A549 (cell line): ENCODE data around the gene MAP1S. TPM values are rescaled to one million over a fixed set of nuclear protein-coding genes. Genes with fewer than 3 reads are reported as not detected.
A peak's percentile ranks its signal among the peaks of the same experiment; 100 is the strongest.

Experiments
- ATAC-seq, 2 experiments: fragments of 200-7000 bp in 1 of 2; fragments of >200 bp in 1 of 2; cut with Nextera tagmentation in 1 of 2; cut with Tn5 transposase in 1 of 2; 3 replicates each; pipeline versions ENCODE4 v1.8.0 to v1.9.1; 2018 to 2020; ENCODE audit warnings: mild to moderate bottlenecking in 1 of 2, moderate library complexity in 1 of 2
- CTCF ChIA-PET: fragments of 300-600 bp; sonication (Branson Sonifier 250); formaldehyde crosslinking; extraction: SDS; loops from one replicate; lab custom pipeline; 2021; ENCODE audit warnings: antibody characterized with exemption, inconsistent platforms; lab: Yijun Ruan, JAX
- POLR2A ChIA-PET: fragments of 350-600 bp; formaldehyde crosslinking; extraction: SDS; loops from one replicate; lab custom pipeline; 2021; ENCODE audit warnings: antibody characterized with exemption, inconsistent platforms; lab: Yijun Ruan, JAX
- DNase-seq, 2 experiments: peaks; one replicate each; pipeline versions ENCODE4 v3.0.0 to v3.0.0-alpha.2; 2011 to 2016; ENCODE audit warnings: low read depth in 1 of 2, low spot score in 1 of 2
- FAIRE-seq: peaks from 2 replicates; lab custom pipeline; 2011; peaks lifted over from hg19 to GRCh38; lab: Jason Lieb, UNC
- H3K27ac ChIP-seq, 2 experiments: fragments of >200 bp; sonication (Bioruptor Twin); formaldehyde crosslinking; 3 replicates each; pipeline ENCODE4 v1.5.1; 2016 to 2017
- H3K4me1 ChIP-seq: fragments of >200 bp; sonication (Bioruptor Twin); formaldehyde crosslinking; 3 replicates; pipeline ENCODE4 v1.6.1; 2016
- H3K4me2 ChIP-seq: fragments of >200 bp; sonication (Bioruptor Twin); formaldehyde crosslinking; 3 replicates; pipeline ENCODE4 v1.6.1; 2016
- H3K4me3 ChIP-seq: fragments of >200 bp; sonication (Bioruptor Twin); formaldehyde crosslinking; 3 replicates; pipeline ENCODE4 v1.5.1; 2016
- H3K9me3 ChIP-seq: fragments of >200 bp; sonication (Bioruptor Twin); formaldehyde crosslinking; 3 replicates; pipeline ENCODE4 v1.6.1; 2016
- BCL3 ChIP-seq: fragments of >200 bp; sonication (Bioruptor Twin); formaldehyde crosslinking; IDR thresholded peaks from 3 replicates; pipeline ENCODE4 v1.6.1; 2016
- CTCF ChIP-seq: fragments of >200 bp; sonication (Bioruptor Twin); formaldehyde crosslinking; IDR thresholded peaks from 3 replicates; pipeline ENCODE4 v1.5.1; 2016
- ELK1 ChIP-seq: fragments of 150-350 bp; IDR thresholded peaks from 2 replicates; pipeline ENCODE4 v1.6.1; 2014; ENCODE audit warnings: low read depth, mild to moderate bottlenecking, low read length
- FOSB ChIP-seq: fragments of 250-450 bp; sonication (Bioruptor Pico); IDR thresholded peaks from 2 replicates; pipeline ENCODE4 v1.5.0; 2020; ENCODE audit warnings: mild to moderate bottlenecking, moderate library complexity
- MAX ChIP-seq: IDR thresholded peaks from 2 replicates; pipeline ENCODE4 v1.6.1; 2012
- NPAS2 ChIP-seq: fragments of 250-450 bp; sonication (Bioruptor Pico); IDR thresholded peaks from 2 replicates; pipeline ENCODE4 v1.8.0; 2022; ENCODE audit warnings: mild to moderate bottlenecking, moderate library complexity, borderline replicate concordance
- PHF8 ChIP-seq: fragments of 200-600 bp; sonication (generic); IDR thresholded peaks from 2 replicates; pipeline ENCODE4 v1.6.1; 2016; ENCODE audit warnings: low read depth, mild to moderate bottlenecking, antibody characterized with exemption, moderate library complexity, borderline replicate concordance
- RAD21 ChIP-seq, 2 experiments: fragments of >200 bp in 1 of 2; sonication (Bioruptor Twin) in 1 of 2; formaldehyde crosslinking in 1 of 2; IDR thresholded peaks in 1 of 2; conservative IDR thresholded peaks in 1 of 2; 2 replicates in 1 of 2; 3 replicates in 1 of 2; pipeline ENCODE4 v1.6.1; 2012 to 2018; ENCODE audit warnings: inconsistent platforms in 1 of 2
- WGBS: methylation state at CpG from one replicate; pipeline ENCODE4 v1.1.6; 2017; ENCODE audit errors: missing lambda C conversion rate; 5-methylcytosine and 5-hydroxymethylcytosine counted together
- polyA plus RNA-seq, 4 experiments: library from polyadenylated mRNA; depleted of rRNA in 3 of 4; stranded (reverse); fragments of >200 nt; fragmentation: RNase III in 1 of 4; extraction: RNeasy Plus Mini Kit Qiagen cat#74134 plus additional on column Dnase treatment in 1 of 4; gene quantifications; 2 replicates in 3 of 4; 3 replicates in 1 of 4; pipeline ENCODE4 v1.2.3, GENCODE V29; 2011 to 2017
- TF ChIP-seq, protein P1 (sequence below): fragments of 450-650 bp; IDR thresholded peaks from 2 replicates; pipeline ENCODE4 v1.6.1; 2014; ENCODE audit warnings: antibody characterized with exemption
- TF ChIP-seq, protein P2 (sequence below): fragments of 250-450 bp; sonication (Bioruptor Pico); IDR thresholded peaks from 2 replicates; pipeline ENCODE4 v1.5.0; 2020; ENCODE audit warnings: low read depth, mild to moderate bottlenecking, moderate library complexity
- TF ChIP-seq, protein P3 (sequence below): IDR thresholded peaks from 2 replicates; pipeline ENCODE4 v1.6.1; 2012

Gene MAP1S
- polyA plus RNA-seq, 2 of the 4 experiments (the other 2 are of a cell fraction): 8.3 to 26.9 TPM

DNA sequence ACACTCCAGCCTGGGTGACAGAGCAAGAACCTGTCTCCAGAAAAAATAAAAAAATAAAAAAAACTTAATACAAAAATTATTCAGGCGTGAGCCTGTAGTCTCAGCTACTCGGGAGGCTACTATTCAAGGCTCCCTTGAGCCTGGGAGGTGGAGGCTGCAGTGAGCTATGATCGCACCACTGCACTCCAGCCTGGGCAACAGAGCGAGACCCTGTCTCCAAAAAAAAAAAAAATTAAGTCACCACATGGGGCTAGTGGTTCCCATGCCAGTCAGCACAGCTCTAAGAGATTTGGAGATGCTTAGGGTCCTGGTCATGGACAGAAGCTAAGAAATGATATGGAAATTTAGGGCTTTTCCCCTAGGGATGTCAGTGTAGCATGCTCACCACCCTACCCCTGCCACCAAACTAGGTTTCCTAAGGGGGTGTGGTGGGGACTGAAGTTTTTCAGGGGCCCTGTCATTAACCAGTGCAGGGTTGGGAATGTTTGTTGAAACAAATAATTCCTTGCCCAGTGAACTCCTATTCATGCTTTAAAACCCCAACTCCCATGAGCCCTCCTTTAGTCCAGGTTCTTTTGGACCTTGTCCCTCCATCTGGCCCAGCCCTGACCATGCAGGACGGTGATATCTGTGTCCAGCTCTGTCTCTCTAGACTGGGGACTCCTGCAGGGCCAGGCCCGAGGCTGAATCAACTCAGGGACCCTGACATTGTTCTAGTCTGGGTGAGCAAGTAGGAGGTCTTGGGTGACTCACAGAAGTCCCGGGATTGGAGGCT lies 33.8 kb downstream of the MAP1S start:
- 90% methylated on average over 7 of the region's 7 CpGs for WGBS
- DNase-seq: no peak
- ChIA-PET CTCF (interaction anchor here (0.6 to 5.9 kb wide), 2 partner anchors 13 to 73 kb away, joined by 4 to 29 read pairs; no protein-coding TSS in a partner anchor), POLR2A (no interaction called here)
- no peak for FAIRE-seq
- H3K9me3 ChIP-seq: no peaks in the 10 kb centered on the region
- no peak for TF ChIP-seq PHF8
- TF ChIP-seq BCL3: no peak
- TF ChIP-seq, protein P1, sequence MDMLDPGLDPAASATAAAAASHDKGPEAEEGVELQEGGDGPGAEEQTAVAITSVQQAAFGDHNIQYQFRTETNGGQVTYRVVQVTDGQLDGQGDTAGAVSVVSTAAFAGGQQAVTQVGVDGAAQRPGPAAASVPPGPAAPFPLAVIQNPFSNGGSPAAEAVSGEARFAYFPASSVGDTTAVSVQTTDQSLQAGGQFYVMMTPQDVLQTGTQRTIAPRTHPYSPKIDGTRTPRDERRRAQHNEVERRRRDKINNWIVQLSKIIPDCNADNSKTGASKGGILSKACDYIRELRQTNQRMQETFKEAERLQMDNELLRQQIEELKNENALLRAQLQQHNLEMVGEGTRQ: no peak
- TF ChIP-seq, protein P2, sequence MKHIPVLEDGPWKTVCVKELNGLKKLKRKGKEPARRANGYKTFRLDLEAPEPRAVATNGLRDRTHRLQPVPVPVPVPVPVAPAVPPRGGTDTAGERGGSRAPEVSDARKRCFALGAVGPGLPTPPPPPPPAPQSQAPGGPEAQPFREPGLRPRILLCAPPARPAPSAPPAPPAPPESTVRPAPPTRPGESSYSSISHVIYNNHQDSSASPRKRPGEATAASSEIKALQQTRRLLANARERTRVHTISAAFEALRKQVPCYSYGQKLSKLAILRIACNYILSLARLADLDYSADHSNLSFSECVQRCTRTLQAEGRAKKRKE (CRISPR knock-in tag): no peak
- H3K4me2 ChIP-seq: no peak overlapping the region
- ATAC-seq: no peak
- H3K4me3 ChIP-seq: no peak overlapping the region
- no peak overlapping the region for H3K27ac ChIP-seq
- H3K4me1 ChIP-seq: peaks cover 39% of the 10 kb centered on the region

GRCh38 chr19:17753976-17754375 lies 34.7 kb downstream of the MAP1S start:
- FAIRE-seq (no peak), ATAC-seq (no peak)
- POLR2A ChIA-PET: no interaction called here

More at GRCh38 chr19:17753976-17754375, 34.7 kb downstream of the MAP1S start:
- no peaks in the 10 kb centered on the region for H3K9me3 ChIP-seq
- WGBS: 88% methylated on average over 4 of the region's 9 CpGs
- H3K4me1 ChIP-seq: peaks cover 41% of the 10 kb centered on the region
- no peak overlapping the region for H3K4me2 ChIP-seq
- no peak for DNase-seq
- peak overlapping the region in 1 of 2 experiments; percentile 91; a peak in 3 of 6 replicates for H3K27ac ChIP-seq
- TF ChIP-seq RAD21 (conservative IDR thresholded peaks at IDR 0.05 in 1 of 2, IDR thresholded peaks at IDR 0.05 in 1 of 2) (no peak), ELK1 (no peak), FOSB (CRISPR knock-in tag) (no peak), MAX (no peak), NPAS2 (CRISPR knock-in tag) (no peak), CTCF (no peak)
- TF ChIP-seq, protein P3, sequence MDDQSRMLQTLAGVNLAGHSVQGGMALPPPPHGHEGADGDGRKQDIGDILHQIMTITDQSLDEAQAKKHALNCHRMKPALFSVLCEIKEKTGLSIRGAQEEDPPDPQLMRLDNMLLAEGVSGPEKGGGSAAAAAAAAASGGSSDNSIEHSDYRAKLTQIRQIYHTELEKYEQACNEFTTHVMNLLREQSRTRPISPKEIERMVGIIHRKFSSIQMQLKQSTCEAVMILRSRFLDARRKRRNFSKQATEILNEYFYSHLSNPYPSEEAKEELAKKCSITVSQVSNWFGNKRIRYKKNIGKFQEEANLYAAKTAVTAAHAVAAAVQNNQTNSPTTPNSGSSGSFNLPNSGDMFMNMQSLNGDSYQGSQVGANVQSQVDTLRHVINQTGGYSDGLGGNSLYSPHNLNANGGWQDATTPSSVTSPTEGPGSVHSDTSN: no peak
- no peak overlapping the region for H3K4me3 ChIP-seq
- CTCF ChIA-PET: interaction anchor here (0.6 to 5.9 kb wide), 3 partner anchors 12 to 148 kb away, joined by 3 to 29 read pairs (median 4); no protein-coding TSS in a partner anchor
